Right cardiac atrium (tissue), 5 donors: ENCODE measurements around the gene NCBP2L. TPM values are rescaled to one million over a fixed set of nuclear protein-coding genes. Genes with fewer than 3 reads are reported as not detected.
A peak's percentile ranks its signal among the peaks of the same experiment; 100 is the strongest.

Experiments used
- ATAC-seq, 2 donors: fragments of 200-7000 bp; cut with Tn5 transposase; one replicate each; pipeline versions ENCODE4 v1.8.0 to v1.9.1; 2020; ENCODE audit warnings: moderate library complexity in 2 of 2, mild to moderate bottlenecking in 1 of 2
- DNase-seq, 3 donors: peaks; one replicate each; pipeline ENCODE4 v3.0.0-alpha.2; 2020
- H3K27ac ChIP-seq: one replicate; pipeline ENCODE4 v1.5.1; 2013; ENCODE audit warnings: mild to moderate bottlenecking, low read length, control low read depth, moderate library complexity
- H3K27me3 ChIP-seq: one replicate; pipeline ENCODE4 v1.6.1; 2013; ENCODE audit not compliant: control insufficient read depth, insufficient read depth
- H3K4me1 ChIP-seq: one replicate; pipeline ENCODE4 v1.6.1; 2013; ENCODE audit warnings: low read length; ENCODE audit not compliant: control insufficient read depth, insufficient read depth
- H3K4me3 ChIP-seq: one replicate; pipeline ENCODE4 v1.5.1; 2013; ENCODE audit warnings: low read length, control low read depth
- H3K9me3 ChIP-seq: one replicate; pipeline ENCODE4 v1.6.1; 2013; ENCODE audit warnings: low read length; ENCODE audit not compliant: control insufficient read depth
- WGBS: extraction: QIAGEN DNeasy Blood & Tissue Kit; methylation state at CpG from one replicate; pipeline ENCODE4 v1.1.7; 2013; 5-methylcytosine and 5-hydroxymethylcytosine counted together
- intact Hi-C, 4 donors: fragments of 100-400 bp; cut with DNase I; formaldehyde crosslinking; loops; one replicate each; pipeline versions ENCODE4 v1.11.0 to v1.14.0; 2022 to 2023
- polyA plus RNA-seq: library from polyadenylated mRNA; stranded (reverse); fragments of 200-250 nt; gene quantifications from one replicate; pipeline ENCODE4 v1.2.3, GENCODE V29; 2013
- total RNA-seq, 4 donors: library from RNA; stranded (reverse); fragmentation: NEBNext Ultra II Directional; extraction: Animal tissue kit (Norgen Biotek cat#: 25700); gene quantifications; one replicate each; pipeline ENCODE4 v1.2.1, GENCODE V29; 2021
- donor health status: healthy with polysubstance abuse.
- donor health status: DM: no; HTN: yes; CAD: no.
- donor health status: DM: no; HTN: no; CAD: no.
- donor health status: DM: no; HTN: yes; CAD: no; lungs with severe emphysema.
- donor health status: DM: yes; HTN: yes; CAD: no.

Gene NCBP2L
- total and polyA plus RNA-seq, 5 donors, result not detected

DNA sequence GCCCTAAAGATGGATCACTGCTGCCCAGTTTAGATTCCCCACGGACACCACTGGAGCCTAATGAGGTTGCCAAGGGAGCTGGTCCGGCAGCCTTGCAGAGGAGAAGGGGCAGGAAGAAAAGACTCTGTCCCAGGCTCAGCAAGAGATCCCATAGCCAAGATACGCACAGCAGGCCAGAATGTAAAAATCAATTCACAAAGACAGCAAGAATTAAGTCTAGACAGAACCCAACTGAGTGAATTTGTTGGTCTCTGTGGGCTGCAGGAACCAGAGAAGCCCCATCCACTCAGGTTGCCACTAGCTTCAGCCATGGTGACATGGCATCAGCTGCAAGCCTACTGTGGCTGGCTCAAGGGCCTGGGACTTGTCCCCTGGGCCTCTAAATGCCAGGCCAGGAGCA is 24.8 kb upstream of the NCBP2L start:
- Histone ChIP-seq H3K27me3 (no peaks in the 10 kb centered on the region), H3K27ac (no peak overlapping the region), H3K9me3 (no peaks in the 10 kb centered on the region), H3K4me3 (no peak overlapping the region), H3K4me1 (peaks cover 29% of the 10 kb centered on the region)
- intact Hi-C loops, result no loop called here
- ATAC-seq (no peak), DNase-seq (no peak)
- WGBS, result 82% methylated on average over 3 of the region's 3 CpGs

DNA sequence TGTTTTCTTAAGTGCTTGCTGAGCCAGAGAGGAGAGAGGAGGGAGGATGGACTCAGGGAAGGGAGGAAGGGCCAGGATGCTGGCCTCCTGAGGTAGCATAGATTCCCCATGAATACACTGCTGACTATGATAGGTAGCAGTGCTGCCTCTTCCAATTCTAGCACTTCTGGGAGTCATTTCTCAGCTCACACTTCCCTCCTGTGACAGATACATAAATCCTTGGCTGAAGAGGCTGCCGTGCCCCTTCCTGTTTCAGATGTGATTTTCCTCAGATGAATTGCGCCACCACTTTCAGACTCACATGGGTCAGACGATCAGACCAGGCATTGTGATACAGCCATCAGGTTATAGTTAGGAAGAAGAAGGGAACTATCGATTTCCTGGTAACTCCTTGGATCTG is 24.3 kb upstream of the NCBP2L start:
- 50% methylated on average over 4 of the region's 4 CpGs for WGBS
- Histone ChIP-seq H3K4me3 (no peak overlapping the region), H3K27me3 (no peaks in the 10 kb centered on the region), H3K27ac (no peak overlapping the region), H3K4me1 (peaks cover 26% of the 10 kb centered on the region), H3K9me3 (no peaks in the 10 kb centered on the region)
- DNase-seq (no peak), ATAC-seq (peak; percentile 47 to 58)
- intact Hi-C loops, result no loop called here

GRCh38 chrX:107755721-107756120 is 21.8 kb upstream of the NCBP2L start:
- Histone ChIP-seq H3K27ac (peak overlapping the region; percentile 81), H3K4me3 (no peak overlapping the region)
- peak; percentile 69 to 85 for ATAC-seq

GRCh38 chrX:107758231-107758766 is 19.2 kb upstream of the NCBP2L start:
- DNase-seq, result no peak
- no peaks in the 10 kb centered on the region for H3K9me3 ChIP-seq
- intact Hi-C loops, result no loop called here
- peaks cover 5% of the 10 kb centered on the region for H3K4me1 ChIP-seq
- no peak overlapping the region for H3K27ac ChIP-seq
- H3K4me3 ChIP-seq, result no peak overlapping the region
- H3K27me3 ChIP-seq, result no peaks in the 10 kb centered on the region
- no peak for ATAC-seq
- WGBS, result 97% methylated on average over 5 of the region's 5 CpGs

More at GRCh38 chrX:107755721-107756120, 21.8 kb upstream of the NCBP2L start:
- no peaks in the 10 kb centered on the region for H3K9me3 ChIP-seq
- no peaks in the 10 kb centered on the region for H3K27me3 ChIP-seq
- WGBS, result 38% methylated on average over 3 of the region's 3 CpGs
- intact Hi-C loops, result no loop called here
- peaks cover 16% of the 10 kb centered on the region for H3K4me1 ChIP-seq
- no peak for DNase-seq

- H3K4me1 ChIP-seq, result peaks cover 6% of the 10 kb centered on the region
- H3K9me3 ChIP-seq, result no peaks in the 10 kb centered on the region
- DNase-seq (no peak), ATAC-seq (no peak)
- intact Hi-C loops, result no loop called here
- no peaks in the 10 kb centered on the region for H3K27me3 ChIP-seq
- 97% methylated on average over 5 of the region's 5 CpGs for WGBS
- H3K27ac ChIP-seq, result no peak overlapping the region
- no peak overlapping the region for H3K4me3 ChIP-seq
Measured at GRCh38 chrX:107760304-107761077, 17.0 kb upstream of the NCBP2L start.

DNA sequence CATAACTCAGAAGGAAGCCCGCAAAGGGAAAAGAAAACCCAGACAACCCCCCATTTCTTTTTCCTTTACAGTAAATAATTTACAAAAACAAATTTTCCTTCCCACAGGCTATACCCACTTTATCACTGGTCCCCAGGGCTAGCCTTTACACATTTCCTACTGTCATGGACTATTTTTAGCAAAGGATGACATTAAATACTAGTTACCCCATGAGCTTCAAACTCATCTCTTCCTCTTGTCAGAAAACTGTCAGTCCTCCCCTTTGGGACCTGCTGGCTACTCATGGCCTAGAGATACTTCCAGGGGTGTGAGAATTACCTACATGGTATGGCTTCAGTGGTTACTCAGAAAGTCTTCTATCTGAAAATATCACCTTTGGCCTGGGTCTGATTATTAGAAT is 13.9 kb upstream of the NCBP2L start:
- WGBS, result 73% methylated on average over 1 of the region's 1 CpG
- no peaks in the 10 kb centered on the region for H3K9me3 ChIP-seq
- intact Hi-C loops, result no loop called here
- no peaks in the 10 kb centered on the region for H3K27me3 ChIP-seq
- DNase-seq (no peak), ATAC-seq (no peak)
- no peak overlapping the region for H3K27ac ChIP-seq
- H3K4me3 ChIP-seq, result no peak overlapping the region
- peaks cover 6% of the 10 kb centered on the region for H3K4me1 ChIP-seq

DNA sequence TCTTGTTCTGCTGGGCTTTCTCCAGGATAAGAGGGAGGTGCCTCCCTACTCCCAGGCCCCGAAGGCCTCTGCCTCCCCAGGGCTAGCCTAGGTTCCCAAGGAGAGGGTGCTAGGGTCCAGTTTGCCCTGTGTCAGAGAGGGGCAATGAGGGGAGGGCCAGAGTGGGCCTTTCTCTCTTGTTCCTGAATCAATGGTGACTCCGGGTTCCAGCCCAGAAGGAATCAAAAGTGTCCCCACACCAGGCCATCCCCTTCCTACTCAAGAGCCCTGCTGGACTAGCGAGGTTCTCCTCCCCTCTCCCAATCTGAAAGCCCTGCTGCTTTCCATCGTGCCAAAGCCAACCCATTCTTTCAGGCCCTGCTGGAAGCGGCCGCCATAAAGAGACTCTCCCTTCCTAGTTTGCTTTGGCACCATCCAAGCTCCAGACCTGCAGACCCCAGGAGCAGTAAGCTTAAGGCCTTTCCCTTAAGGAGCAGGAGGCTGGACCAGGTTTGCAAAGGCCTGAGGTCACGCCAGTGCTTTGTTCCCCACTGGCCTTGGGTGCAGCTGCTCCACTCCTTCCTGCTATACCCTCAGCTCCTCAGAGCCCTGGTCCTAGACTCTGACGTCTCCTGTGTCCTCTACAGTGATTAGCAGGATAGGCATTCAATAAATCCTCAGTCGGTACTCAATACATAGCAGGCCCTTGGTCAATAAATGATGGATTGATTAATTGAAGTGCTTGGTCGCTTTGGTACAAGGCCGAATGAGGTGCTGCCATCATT is 12.5 kb upstream of the NCBP2L start:
- ATAC-seq, result no peak
- DNase-seq, result no peak
- Histone ChIP-seq H3K27me3 (no peaks in the 10 kb centered on the region), H3K9me3 (no peaks in the 10 kb centered on the region), H3K27ac (no peak overlapping the region), H3K4me1 (peaks cover 6% of the 10 kb centered on the region), H3K4me3 (no peak overlapping the region)
- WGBS, result 97% methylated on average over 11 of the region's 11 CpGs
- intact Hi-C loops, result no loop called here

DNA sequence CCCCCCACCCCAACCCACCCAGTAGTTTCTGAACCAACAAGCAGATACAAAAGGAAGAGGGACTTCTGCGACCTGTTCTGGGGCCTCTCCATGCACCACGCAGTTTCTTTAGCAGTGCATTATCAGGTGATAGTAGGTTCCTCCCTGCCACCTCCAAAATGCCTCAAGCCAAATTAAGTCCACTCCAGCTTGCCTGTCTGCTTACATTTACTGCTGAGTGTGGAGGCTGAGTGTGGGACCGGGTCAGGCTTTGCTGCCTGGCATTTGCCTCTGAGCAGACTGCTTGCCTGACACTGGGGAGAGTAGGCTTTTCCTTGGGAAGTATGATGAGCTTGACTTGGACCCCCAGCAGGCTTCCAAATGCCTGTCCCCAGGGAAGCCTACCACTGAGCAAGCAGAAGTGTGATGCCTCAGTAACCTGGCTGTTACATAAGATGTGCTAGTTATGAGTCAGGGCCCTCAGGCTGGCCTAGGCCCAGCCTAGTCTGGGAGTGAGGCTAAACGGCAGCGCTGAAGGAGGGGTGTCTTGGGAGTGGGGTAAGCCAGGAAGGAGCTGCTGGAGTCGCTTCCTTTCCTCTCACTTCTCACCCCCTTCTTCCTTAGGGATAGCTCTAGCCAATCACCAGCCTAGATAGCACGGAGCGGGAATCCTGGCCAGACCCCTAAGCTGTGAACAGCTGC is 10.9 kb upstream of the NCBP2L start:
- ATAC-seq (peak; percentile 88 to 92), DNase-seq (peak; percentile 66 to 86 (median 83))
- intact Hi-C loops, result no loop called here
- Histone ChIP-seq H3K4me1 (peaks cover 6% of the 10 kb centered on the region), H3K27ac (no peak overlapping the region), H3K27me3 (no peaks in the 10 kb centered on the region), H3K4me3 (no peak overlapping the region), H3K9me3 (no peaks in the 10 kb centered on the region)
- 58% methylated on average over 8 of the region's 8 CpGs for WGBS

- no peak overlapping the region for H3K4me3 ChIP-seq
- DNase-seq (no peak), ATAC-seq (no peak)
- H3K9me3 ChIP-seq, result no peaks in the 10 kb centered on the region
- H3K27me3 ChIP-seq, result no peaks in the 10 kb centered on the region
- intact Hi-C loops, result no loop called here
- no peak overlapping the region for H3K27ac ChIP-seq
- WGBS, result 99% methylated on average over 3 of the region's 3 CpGs
- peaks cover 6% of the 10 kb centered on the region for H3K4me1 ChIP-seq
Measured at GRCh38 chrX:107768051-107768450, 9.5 kb upstream of the NCBP2L start.

DNA sequence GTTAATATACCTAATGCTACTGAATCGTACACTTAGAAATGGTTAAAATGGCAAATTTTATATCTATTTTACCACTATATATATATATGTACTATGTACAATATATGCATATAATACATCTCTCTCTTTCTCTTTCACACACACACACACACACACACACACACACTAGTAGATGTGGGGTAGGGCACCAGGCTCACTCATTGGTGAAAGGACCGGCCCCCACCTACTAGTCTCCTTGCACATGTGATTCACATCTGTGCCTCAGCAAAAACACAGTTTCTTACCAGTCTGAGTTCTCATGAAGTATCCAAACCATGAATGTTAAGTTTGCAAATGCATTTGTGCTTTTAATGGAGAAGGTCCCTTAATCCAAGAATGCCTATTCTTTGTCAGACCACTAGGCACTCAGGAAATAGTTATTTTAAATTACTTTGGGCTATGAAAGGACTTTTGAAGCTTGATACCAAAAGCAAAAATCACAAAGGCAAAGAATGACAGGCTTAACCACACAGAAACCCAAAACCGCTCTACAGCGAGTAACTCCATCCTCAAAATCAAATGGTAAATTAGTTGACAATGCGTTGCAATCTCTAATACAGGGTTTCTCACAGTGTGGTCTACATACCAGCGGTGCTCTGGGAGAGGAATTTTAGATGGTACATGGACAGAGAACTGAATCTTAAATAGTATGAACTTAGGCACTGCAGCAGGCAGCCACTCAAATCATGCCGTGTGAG is 7.8 kb upstream of the NCBP2L start:
- WGBS, result 96% methylated on average over 7 of the region's 7 CpGs

More for the DNA sequence above, 7.8 kb upstream of the NCBP2L start:
- Histone ChIP-seq H3K9me3 (no peaks in the 10 kb centered on the region), H3K27ac (no peak overlapping the region), H3K27me3 (no peaks in the 10 kb centered on the region), H3K4me3 (no peak overlapping the region), H3K4me1 (peaks cover 6% of the 10 kb centered on the region)
- ATAC-seq, result no peak
- DNase-seq, result no peak
- intact Hi-C loops, result loop anchor here in 1 of 4 donors (5.0 kb wide), 1 partner anchor 47 kb away; no protein-coding TSS in a partner anchor
